Fibroblast of pulmonary artery (primary cell): Measurements from ENCODE around the gene DHRSX.

Experiments
- DNase-seq: peaks from one replicate; pipeline ENCODE4 v3.0.0-alpha.2; 2010; ENCODE audit warnings: low read depth
- H3K4me3 ChIP-seq: replicated peaks from 2 replicates; pipeline ENCODE4 v1.5.1; 2011; ENCODE audit warnings: low read depth, mild to moderate bottlenecking, control low read depth, low read length, moderate library complexity
- TF ChIP-seq, protein P1 (sequence below): IDR thresholded peaks from 2 replicates; pipeline ENCODE4 v1.5.1; 2011; ENCODE audit warnings: mild to moderate bottlenecking, control low read depth, low read length, inconsistent platforms; ENCODE audit errors: missing control alignments

The DHRSX gene, protein sequence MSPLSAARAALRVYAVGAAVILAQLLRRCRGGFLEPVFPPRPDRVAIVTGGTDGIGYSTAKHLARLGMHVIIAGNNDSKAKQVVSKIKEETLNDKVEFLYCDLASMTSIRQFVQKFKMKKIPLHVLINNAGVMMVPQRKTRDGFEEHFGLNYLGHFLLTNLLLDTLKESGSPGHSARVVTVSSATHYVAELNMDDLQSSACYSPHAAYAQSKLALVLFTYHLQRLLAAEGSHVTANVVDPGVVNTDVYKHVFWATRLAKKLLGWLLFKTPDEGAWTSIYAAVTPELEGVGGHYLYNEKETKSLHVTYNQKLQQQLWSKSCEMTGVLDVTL

GRCh38 chrX:2500803-2501558, at the start of gene DHRSX, which contains the start of gene ZBED1:
DHRSX (minus strand) TSS chrX:2500976; CDS start chrX:2500925, 51 bp downstream.
ZBED1 (minus strand) TSS chrX:2500976; CDS start chrX:2490719, 10,257 bp downstream.
- peak; percentile 26 for DNase-seq
- TF ChIP-seq, protein P1, sequence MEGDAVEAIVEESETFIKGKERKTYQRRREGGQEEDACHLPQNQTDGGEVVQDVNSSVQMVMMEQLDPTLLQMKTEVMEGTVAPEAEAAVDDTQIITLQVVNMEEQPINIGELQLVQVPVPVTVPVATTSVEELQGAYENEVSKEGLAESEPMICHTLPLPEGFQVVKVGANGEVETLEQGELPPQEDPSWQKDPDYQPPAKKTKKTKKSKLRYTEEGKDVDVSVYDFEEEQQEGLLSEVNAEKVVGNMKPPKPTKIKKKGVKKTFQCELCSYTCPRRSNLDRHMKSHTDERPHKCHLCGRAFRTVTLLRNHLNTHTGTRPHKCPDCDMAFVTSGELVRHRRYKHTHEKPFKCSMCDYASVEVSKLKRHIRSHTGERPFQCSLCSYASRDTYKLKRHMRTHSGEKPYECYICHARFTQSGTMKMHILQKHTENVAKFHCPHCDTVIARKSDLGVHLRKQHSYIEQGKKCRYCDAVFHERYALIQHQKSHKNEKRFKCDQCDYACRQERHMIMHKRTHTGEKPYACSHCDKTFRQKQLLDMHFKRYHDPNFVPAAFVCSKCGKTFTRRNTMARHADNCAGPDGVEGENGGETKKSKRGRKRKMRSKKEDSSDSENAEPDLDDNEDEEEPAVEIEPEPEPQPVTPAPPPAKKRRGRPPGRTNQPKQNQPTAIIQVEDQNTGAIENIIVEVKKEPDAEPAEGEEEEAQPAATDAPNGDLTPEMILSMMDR, result no peak
- peak within 1 kb of the TSS; percentile 77 for H3K4me3 ChIP-seq

DNA sequence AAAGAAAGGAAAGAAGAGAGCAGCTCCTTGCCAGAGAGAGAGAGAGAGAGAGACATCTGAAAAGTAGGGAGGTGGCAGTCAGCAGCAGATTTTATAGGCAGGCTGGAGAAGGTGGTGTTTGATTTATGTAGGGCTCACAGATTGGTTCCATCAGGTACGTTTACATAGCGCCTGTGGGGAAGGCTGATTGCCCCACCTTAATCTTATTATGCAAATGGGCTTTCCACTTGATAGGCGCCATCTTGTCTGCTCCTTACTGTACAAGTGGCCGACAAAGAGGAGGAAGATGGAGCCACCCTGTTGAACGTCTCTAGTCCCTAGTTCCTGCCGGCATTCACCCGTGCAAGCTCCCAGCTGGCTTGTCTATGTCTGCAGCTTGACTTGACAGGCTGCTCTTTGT, 49.1 kb upstream of the DHRSX start:
- DNase-seq, result no peak
- TF ChIP-seq, protein P1, result no peak

DNA sequence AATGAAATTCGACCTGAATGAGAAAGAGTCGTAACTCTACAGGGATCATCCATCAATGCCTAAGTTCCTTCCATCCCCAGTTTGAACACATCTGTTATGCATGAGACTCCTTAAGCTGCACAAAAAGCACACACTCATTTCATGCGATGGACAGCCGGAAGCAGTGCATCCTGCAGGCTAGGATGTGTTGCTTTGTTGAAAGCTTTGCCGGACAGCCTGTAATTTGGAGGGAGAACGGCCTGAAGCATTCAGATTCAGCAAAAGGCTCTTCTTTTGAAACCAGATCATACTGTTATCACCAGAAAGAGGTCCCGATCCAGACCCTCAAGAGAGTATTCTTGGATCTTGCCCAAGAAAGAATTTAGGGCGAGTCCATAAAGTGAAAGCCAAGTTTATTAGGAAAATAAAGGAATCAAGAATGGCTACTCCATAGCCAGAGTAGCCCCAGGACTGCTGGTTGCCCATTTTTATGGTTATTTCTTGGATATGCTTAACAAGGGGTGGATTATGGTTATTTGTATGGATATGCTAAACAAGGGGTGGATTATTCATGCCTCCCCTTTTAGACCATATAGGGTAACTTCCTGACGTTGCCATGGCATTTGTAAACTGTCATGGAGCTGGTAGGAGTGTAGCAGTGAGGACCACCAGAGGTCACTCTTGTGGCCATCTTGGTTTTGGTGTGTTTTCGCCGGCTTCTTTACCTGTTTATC, 48.1 kb upstream of the DHRSX start:
- TF ChIP-seq, protein P1, result no peak
- no peak overlapping the region for H3K4me3 ChIP-seq
- DNase-seq, result no peak

More for the DNA sequence above, 49.1 kb upstream of the DHRSX start:
- H3K4me3 ChIP-seq, result no peak overlapping the region

- no peak overlapping the region for H3K4me3 ChIP-seq
- TF ChIP-seq, protein P1, result no peak
- no peak for DNase-seq
Observed at GRCh38 chrX:2547736-2548135, 47.0 kb upstream of the DHRSX start.

DNA sequence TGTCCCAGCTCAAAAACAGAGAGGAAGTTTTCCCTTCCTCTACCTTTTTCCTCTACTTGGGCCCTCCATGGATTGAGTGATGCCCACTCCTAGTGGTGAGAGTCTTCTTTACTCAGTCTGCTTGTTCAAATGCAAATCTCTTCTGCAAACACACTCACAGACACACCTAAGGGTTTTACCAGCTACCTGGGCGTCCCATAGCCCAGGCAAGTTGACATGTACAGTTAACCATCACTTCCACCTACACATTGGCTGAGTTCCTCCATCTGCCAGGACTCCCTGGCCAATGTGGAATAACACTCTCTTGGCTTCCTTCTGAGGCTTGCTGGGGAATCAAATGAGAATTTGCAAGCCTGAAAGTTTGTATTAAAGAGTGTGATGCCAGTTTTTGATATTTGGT, 45.7 kb upstream of the DHRSX start:
- H3K4me3 ChIP-seq, result no peak overlapping the region
- DNase-seq, result no peak
- TF ChIP-seq, protein P1, result no peak

DNA sequence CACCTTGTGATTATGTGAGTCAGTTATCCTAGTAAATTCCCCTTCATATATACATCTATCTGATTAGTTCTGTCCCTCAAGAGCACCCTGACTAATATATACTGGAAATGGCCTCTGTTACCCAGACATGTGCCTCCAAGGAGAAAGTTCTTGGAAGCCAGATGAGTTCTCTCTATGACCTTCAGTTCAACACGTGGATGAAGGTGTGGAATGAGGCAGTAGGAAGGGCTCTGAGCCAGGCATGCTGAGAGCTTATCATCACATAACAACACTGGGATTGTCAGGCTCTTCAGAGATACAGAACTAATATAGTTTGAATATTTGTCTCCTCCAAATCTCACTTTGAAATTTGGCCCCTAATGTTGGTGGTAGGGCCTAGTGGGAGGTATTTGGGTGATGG, 44.4 kb upstream of the DHRSX start:
- no peak overlapping the region for H3K4me3 ChIP-seq
- TF ChIP-seq, protein P1, result no peak
- DNase-seq, result no peak
